OCI-M1 (cell line): Measurements from ENCODE around the gene RRM1.
A peak's percentile ranks its signal among the peaks of the same experiment; 100 is the strongest.

Experiments used
- DNase-seq: peaks from one replicate; lab custom pipeline; 2025; lab: John Stamatoyannopoulos, UW

RRM1 gene

GRCh38 chr11:4187055-4187988, 92.7 kb downstream of the RRM1 start:
- DNase-seq = peak; percentile 89
